Measurements from ENCODE around the gene ACBD3. TPM values are rescaled to one million over a fixed set of nuclear protein-coding genes. Genes with fewer than 3 reads are reported as not detected.
A peak's percentile ranks its signal among the peaks of the same experiment; 100 is the strongest.

Gene ACBD3
- total and polyA plus RNA-seq, 2 of the 8 experiments (the other 6 are each of a cell fraction or from before 2014, with no cell fraction given): 8.4 to 29.4 TPM

GRCh38 chr1:226119169-226119568 is 67.4 kb downstream of the ACBD3 start:
- no peak for DNase-seq (ENCODE audit: low read depth in 1 of 2, low spot score in 2 of 2)
- ChIA-PET POLR2A (ENCODE audit: partially characterized antibody) (interaction anchor here (0.6 to 3.1 kb wide), 5 partner anchors 14 to 57 kb away, joined by 3 to 23 read pairs (median 4); partner anchors contain the start of gene H3-3A), CTCF (ENCODE audit: partially characterized antibody) (interaction anchor here (0.9 to 6.6 kb wide), 6 partner anchors 10 to 52 kb away, joined by 3 to 53 read pairs (median 8); no protein-coding TSS in a partner anchor)
- H2AK5ac ChIP-seq (ENCODE audit: low read depth, low read length): 0 out of 2 replicates have a peak overlapping the region, but pooled peaks have one; percentile 3
- no peak overlapping the region for H3K4me3 ChIP-seq (ENCODE audit: extremely low read depth in 1 of 4, insufficient read depth in 2 of 4, low read depth in 3 of 4, low read length in 4 of 4)
- peaks cover 0 to 17% (median 12%) of the 10 kb centered on the region in 4 experiments; a peak in 6 of 7 replicates for H3K4me1 ChIP-seq (replicated peaks in 1 of 4; ENCODE audit: control insufficient read depth in 3 of 4, insufficient read depth in 4 of 4, low read length in 3 of 4)
- WGBS, 2 experiments (ENCODE audit: extremely low coverage in 1 of 2, insufficient coverage in 1 of 2, insufficient read length in 1 of 2, insufficient replicate concordance in 2 of 2, low coverage in 1 of 2, low lambda C conversion rate in 2 of 2, missing lambda C conversion rate in 1 of 2): 90% methylated on average over 6 of the region's 6 CpGs; no CpG with 5 or more reads in 1 of the 2 experiments
- no peaks in the 10 kb centered on the region for H3K79me2 ChIP-seq (ENCODE audit: control insufficient read depth in 1 of 2, insufficient read depth in 2 of 2, low read length in 2 of 2)
- no peak for FAIRE-seq
- H3K27me3 ChIP-seq (replicated peaks in 1 of 4; ENCODE audit: control insufficient read depth in 3 of 4, extremely low read depth in 1 of 4, insufficient read depth in 3 of 4, low read length in 3 of 4): peaks cover 0 to 7% (median 4%) of the 10 kb centered on the region in 4 experiments; a peak in 3 of 7 replicates
- TF ChIP-seq TBP (IDR thresholded peaks at IDR 0.05; ENCODE audit: low read depth, low read length) (no peak), BRCA1 (IDR thresholded peaks at IDR 0.05; ENCODE audit: low read depth, low read length) (no peak), RAD21 (IDR thresholded peaks at IDR 0.05 in 1 of 2, conservative IDR thresholded peaks at IDR 0.05 in 1 of 2; ENCODE audit: low read depth in 2 of 2, low read length in 2 of 2) (no peak), BCL11A (IDR thresholded peaks at IDR 0.05; ENCODE audit: low read depth in 2 of 2, low read length in 2 of 2) (no peak), GTF2F1 (IDR thresholded peaks at IDR 0.05; ENCODE audit: borderline replicate concordance, low read depth, low read length) (no peak), RBBP5 (IDR thresholded peaks at IDR 0.05; ENCODE audit: borderline replicate concordance, low read depth, low read length) (no peak), HDAC2 (IDR thresholded peaks at IDR 0.05; ENCODE audit: borderline replicate concordance in 1 of 2, low read depth in 2 of 2, low read length in 2 of 2) (no peak), EP300 (IDR thresholded peaks at IDR 0.05; ENCODE audit: borderline replicate concordance in 1 of 2, low read depth in 2 of 2, low read length in 2 of 2) (no peak)
- TF ChIP-seq, protein P1, sequence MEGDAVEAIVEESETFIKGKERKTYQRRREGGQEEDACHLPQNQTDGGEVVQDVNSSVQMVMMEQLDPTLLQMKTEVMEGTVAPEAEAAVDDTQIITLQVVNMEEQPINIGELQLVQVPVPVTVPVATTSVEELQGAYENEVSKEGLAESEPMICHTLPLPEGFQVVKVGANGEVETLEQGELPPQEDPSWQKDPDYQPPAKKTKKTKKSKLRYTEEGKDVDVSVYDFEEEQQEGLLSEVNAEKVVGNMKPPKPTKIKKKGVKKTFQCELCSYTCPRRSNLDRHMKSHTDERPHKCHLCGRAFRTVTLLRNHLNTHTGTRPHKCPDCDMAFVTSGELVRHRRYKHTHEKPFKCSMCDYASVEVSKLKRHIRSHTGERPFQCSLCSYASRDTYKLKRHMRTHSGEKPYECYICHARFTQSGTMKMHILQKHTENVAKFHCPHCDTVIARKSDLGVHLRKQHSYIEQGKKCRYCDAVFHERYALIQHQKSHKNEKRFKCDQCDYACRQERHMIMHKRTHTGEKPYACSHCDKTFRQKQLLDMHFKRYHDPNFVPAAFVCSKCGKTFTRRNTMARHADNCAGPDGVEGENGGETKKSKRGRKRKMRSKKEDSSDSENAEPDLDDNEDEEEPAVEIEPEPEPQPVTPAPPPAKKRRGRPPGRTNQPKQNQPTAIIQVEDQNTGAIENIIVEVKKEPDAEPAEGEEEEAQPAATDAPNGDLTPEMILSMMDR (IDR thresholded peaks at IDR 0.05; ENCODE audit: control extremely low read depth in 1 of 3, insufficient read depth in 1 of 3, low read depth in 1 of 3, low read length in 3 of 3): no peak
- H3K14ac ChIP-seq (ENCODE audit: insufficient read length): no peak overlapping the region
- H3K23me2 ChIP-seq (ENCODE audit: low read depth, low read length): peaks cover 6% of the 10 kb centered on the region; the same call in 1 of the 2 replicates
- peaks cover 0 to 5% of the 10 kb centered on the region in 2 experiments; a peak in 1 of 4 replicates for H3K9me3 ChIP-seq (ENCODE audit: insufficient read depth in 2 of 2, low read depth in 1 of 2, low read length in 1 of 2)
- no peak overlapping the region for H3K9ac ChIP-seq (replicated peaks in 1 of 4; ENCODE audit: extremely low read depth in 1 of 4, low read depth in 3 of 4, low read length in 3 of 4)
- H4K5ac ChIP-seq (ENCODE audit: insufficient read length, low read depth, low read length): no peak overlapping the region
- no peak overlapping the region; the same call in 1 of the 2 replicates for H2BK15ac ChIP-seq (ENCODE audit: low read length)
- H3K23ac ChIP-seq (ENCODE audit: insufficient read length): no peak overlapping the region
- no peak overlapping the region for H2BK5ac ChIP-seq (ENCODE audit: low read depth, low read length)
- no peaks in the 10 kb centered on the region for H3K79me1 ChIP-seq (ENCODE audit: low read depth, low read length)
- H4K91ac ChIP-seq (replicated peaks; ENCODE audit: insufficient read length, low read length): no peak overlapping the region
- no peak overlapping the region for H2AFZ ChIP-seq (ENCODE audit: low read length)
- H3K27ac ChIP-seq (ENCODE audit: low read depth, low read length): no peak overlapping the region
- H2BK20ac ChIP-seq (ENCODE audit: low read length): no peak overlapping the region
- H4K20me1 ChIP-seq (replicated peaks in 1 of 2; ENCODE audit: control insufficient read depth in 1 of 2, insufficient read depth in 2 of 2, low read length in 2 of 2): no peaks in the 10 kb centered on the region
- peak overlapping the region; percentile 48; the same call in 1 of the 2 replicates for H3K18ac ChIP-seq (ENCODE audit: extremely low read depth, low read length)
- no peak overlapping the region for H4K8ac ChIP-seq (ENCODE audit: extremely low read depth, insufficient read depth, low read length)
- H2BK12ac ChIP-seq (ENCODE audit: low read depth, low read length): 0 out of 2 replicates have a peak overlapping the region, but pooled peaks have one; percentile 75
- H3K4me2 ChIP-seq (ENCODE audit: insufficient read depth in 1 of 2, low read depth in 2 of 2, low read length in 2 of 2): no peak overlapping the region
- H3K56ac ChIP-seq (replicated peaks; ENCODE audit: insufficient read length, low read depth, low read length): no peak overlapping the region
- no peaks in the 10 kb centered on the region for H3K36me3 ChIP-seq (ENCODE audit: control insufficient read depth in 2 of 4, insufficient read depth in 4 of 4, low read length in 3 of 4)
- H3K4ac ChIP-seq (replicated peaks; ENCODE audit: insufficient read length, low read depth, low read length): no peak overlapping the region
- no peak overlapping the region for H2BK120ac ChIP-seq (replicated peaks; ENCODE audit: low read depth, low read length)
